Neural crest cell (in vitro differentiated cells): Measurements from ENCODE around the gene RPH3AL. TPM values are rescaled to one million over a fixed set of nuclear protein-coding genes. Genes with fewer than 3 reads are reported as not detected.

Source experiments
- DNase-seq: peaks from one replicate; pipeline ENCODE4 v3.0.0; 2021; ENCODE audit warnings: low read depth, mixed read lengths, low spot score
- H3K27ac Mint-ChIP-seq: one replicate; pipeline ENCODE4 v1.8.0; 2021; ENCODE audit warnings: mild to moderate bottlenecking, mixed read lengths; ENCODE audit not compliant: unreplicated experiment
- H3K27me3 Mint-ChIP-seq: 2 replicates; pipeline ENCODE4 v1.8.0; 2021; ENCODE audit warnings: low read depth, mild to moderate bottlenecking, mixed read lengths
- H3K36me3 Mint-ChIP-seq: 2 replicates; pipeline ENCODE4 v1.8.0; 2021; ENCODE audit warnings: low read depth, mild to moderate bottlenecking, mixed read lengths
- H3K4me1 Mint-ChIP-seq: 2 replicates; pipeline ENCODE4 v1.8.0; 2021; ENCODE audit warnings: mixed read lengths
- H3K4me3 Mint-ChIP-seq: one replicate; pipeline ENCODE4 v1.8.0; 2021; ENCODE audit warnings: mild to moderate bottlenecking, mixed read lengths
- H3K9me3 Mint-ChIP-seq: 2 replicates; pipeline ENCODE4 v1.8.0; 2021; ENCODE audit warnings: mixed read lengths
- total RNA-seq: library from RNA; stranded (reverse); gene quantifications from 2 replicates; pipeline ENCODE4 v1.2.1, GENCODE V29; 2021
- TF ChIP-seq, protein P1 (sequence below): fragments of 200-600 bp; sonication (generic); conservative IDR thresholded peaks from 2 replicates; pipeline ENCODE4 v1.5.0; 2021; ENCODE audit warnings: antibody characterized with exemption, mild to moderate bottlenecking

The RPH3AL gene
- total RNA-seq, 1 donor from 2014 or later = 1.9 TPM

DNA sequence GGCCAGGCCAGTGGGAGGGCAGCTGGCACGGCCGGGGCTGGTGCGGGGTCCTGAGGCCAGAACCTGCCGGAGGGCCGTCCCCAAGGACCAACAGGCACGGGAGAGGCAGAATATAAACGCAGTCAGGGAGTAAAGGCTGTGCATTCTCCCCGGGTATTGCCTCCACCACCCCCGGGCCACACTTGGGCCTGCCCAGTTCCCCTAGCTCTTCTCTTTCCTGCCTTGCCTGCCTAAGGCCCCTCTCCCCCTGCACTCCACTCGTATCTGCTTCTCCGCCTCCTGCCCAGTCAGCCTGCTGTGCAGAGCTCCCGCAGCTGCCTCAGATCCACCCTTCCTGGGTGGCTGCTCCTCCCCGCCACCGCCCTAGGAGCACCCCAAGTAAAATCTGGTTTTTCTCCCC is 5.0 kb upstream of the RPH3AL start:
- TF ChIP-seq, protein P1, sequence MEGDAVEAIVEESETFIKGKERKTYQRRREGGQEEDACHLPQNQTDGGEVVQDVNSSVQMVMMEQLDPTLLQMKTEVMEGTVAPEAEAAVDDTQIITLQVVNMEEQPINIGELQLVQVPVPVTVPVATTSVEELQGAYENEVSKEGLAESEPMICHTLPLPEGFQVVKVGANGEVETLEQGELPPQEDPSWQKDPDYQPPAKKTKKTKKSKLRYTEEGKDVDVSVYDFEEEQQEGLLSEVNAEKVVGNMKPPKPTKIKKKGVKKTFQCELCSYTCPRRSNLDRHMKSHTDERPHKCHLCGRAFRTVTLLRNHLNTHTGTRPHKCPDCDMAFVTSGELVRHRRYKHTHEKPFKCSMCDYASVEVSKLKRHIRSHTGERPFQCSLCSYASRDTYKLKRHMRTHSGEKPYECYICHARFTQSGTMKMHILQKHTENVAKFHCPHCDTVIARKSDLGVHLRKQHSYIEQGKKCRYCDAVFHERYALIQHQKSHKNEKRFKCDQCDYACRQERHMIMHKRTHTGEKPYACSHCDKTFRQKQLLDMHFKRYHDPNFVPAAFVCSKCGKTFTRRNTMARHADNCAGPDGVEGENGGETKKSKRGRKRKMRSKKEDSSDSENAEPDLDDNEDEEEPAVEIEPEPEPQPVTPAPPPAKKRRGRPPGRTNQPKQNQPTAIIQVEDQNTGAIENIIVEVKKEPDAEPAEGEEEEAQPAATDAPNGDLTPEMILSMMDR = no peak
- Mint-ChIP-seq H3K27me3 (no peaks in the 10 kb centered on the region), H3K27ac (peak overlapping the region; percentile 83), H3K9me3 (no peaks in the 10 kb centered on the region), H3K36me3 (peaks cover 7% of the 10 kb centered on the region), H3K4me1 (peaks cover 15% of the 10 kb centered on the region), H3K4me3 (no peak overlapping the region)
- no peak for DNase-seq

DNA sequence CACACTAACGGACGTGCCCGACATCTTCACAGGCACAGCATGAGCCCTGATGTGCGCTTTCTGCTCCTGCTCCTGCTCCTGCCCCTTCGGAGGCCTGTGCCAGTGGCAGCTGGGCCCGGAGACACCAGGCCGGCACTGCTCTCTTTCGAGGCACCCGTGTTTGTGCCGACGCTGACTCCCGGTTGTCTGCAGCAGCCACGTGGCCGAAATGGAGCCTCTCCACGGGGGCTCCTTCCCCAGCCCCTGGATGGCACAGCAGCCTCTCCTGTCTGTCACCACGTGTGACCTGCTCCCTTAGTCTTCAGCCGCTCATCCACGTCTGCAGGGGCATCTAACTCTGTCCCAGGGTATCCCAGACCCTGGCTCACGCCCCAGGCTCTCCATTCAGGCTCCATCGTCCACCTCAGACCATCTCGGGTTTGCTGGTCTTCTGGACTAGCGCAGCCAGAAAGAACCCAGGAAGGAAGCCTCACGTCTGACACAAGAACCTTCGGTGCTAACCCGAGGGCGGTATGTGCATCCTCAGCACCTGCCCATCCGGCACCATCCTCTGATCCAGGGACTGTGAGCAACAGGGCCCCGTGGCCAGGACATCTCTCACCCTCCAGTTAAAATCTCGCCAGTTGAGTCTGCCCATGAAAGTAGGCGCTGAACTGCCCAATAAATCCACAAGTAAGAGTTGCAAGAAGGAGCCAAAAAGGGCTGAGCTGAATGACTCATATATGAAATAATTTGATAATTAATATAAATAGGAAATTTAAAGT is 4.2 kb upstream of the RPH3AL start:
- TF ChIP-seq, protein P1 = no peak
- Mint-ChIP-seq H3K27ac (no peak overlapping the region), H3K36me3 (peaks cover 7% of the 10 kb centered on the region), H3K9me3 (no peaks in the 10 kb centered on the region), H3K4me1 (peaks cover 23% of the 10 kb centered on the region), H3K4me3 (no peak overlapping the region), H3K27me3 (peaks cover 5% of the 10 kb centered on the region)
- DNase-seq = no peak

GRCh38 chr17:354651-355556 is 2.3 kb upstream of the RPH3AL start:
- Mint-ChIP-seq H3K9me3 (no peaks in the 10 kb centered on the region), H3K36me3 (peaks cover 7% of the 10 kb centered on the region), H3K27ac (no peak overlapping the region), H3K4me3 (no peak overlapping the region), H3K27me3 (peaks cover 5% of the 10 kb centered on the region), H3K4me1 (peaks cover 23% of the 10 kb centered on the region)
- no peak for DNase-seq
- TF ChIP-seq, protein P1 = no peak

DNA sequence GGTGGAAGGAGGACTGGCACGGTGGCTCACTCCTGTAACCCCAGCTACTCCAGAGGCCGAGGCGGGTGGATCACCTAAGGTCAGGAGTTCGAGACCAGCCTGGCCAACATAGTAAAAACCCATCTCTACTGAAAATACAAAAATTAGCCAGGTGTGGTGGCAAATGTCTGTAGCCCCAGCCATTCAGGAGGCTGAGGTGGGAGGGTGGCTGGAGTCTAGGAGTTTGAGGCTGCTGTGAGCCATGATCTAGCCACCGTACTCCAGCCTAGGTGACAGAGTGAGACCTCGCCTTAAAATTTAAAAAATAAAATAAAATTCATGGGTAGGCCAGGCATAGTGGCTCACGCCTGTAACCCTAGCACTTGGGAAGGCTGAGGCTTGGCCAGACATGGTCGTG is 1.2 kb upstream of the RPH3AL start:
- TF ChIP-seq, protein P1 = no peak
- no peak overlapping the region for H3K27ac Mint-ChIP-seq
- peaks cover 5% of the 10 kb centered on the region for H3K27me3 Mint-ChIP-seq
- no peaks in the 10 kb centered on the region for H3K9me3 Mint-ChIP-seq
- DNase-seq = no peak
- no peak overlapping the region for H3K4me3 Mint-ChIP-seq
- peaks cover 23% of the 10 kb centered on the region for H3K4me1 Mint-ChIP-seq
- H3K36me3 Mint-ChIP-seq = peaks cover 7% of the 10 kb centered on the region

DNA sequence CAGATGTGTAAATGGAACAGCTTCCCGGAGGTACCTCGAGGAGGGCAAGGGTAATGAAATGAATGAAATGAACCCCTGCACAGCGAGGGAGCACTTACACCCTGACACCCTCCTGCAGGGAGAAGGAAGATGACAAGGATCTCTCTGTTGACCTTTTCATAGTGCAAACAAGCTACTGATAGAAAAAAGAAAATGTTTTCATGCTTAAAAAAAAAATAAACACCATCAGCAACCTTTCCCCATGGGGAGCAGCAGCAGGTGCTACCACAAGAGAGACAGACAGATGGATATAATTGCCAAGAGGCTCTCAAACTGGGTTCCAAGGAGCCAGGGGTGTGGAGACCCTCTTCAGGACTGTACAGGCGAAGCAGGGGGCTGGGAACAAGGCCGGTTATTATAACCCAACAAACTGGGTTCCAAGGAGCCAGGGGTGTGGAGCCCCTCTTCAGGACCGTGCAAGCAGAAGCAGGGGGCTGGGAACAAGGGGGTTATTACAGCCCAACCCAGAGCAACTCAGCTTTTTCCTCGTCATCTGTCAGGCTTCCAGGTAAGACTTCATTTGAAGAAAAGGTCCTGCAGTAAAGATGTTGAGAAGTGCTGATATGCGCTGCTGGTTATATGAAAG is 718 bp upstream of the RPH3AL start:
- Mint-ChIP-seq H3K4me3 (no peak overlapping the region), H3K27me3 (peaks cover 5% of the 10 kb centered on the region), H3K27ac (peak overlapping the region; percentile 55), H3K36me3 (peaks cover 7% of the 10 kb centered on the region), H3K4me1 (peaks cover 27% of the 10 kb centered on the region), H3K9me3 (no peaks in the 10 kb centered on the region)
- DNase-seq = no peak
- TF ChIP-seq, protein P1 = no peak
